ENCODE results near the gene AMZ1.

Gene AMZ1

GRCh38 chr7:2655870-2656614, 32.0 kb upstream of the AMZ1 start:
- peaks cover 45% of the 10 kb centered on the region for H3K36me3 ChIP-seq (ENCODE audit: insufficient read depth, low read length)
- no peak overlapping the region for H3K4me3 ChIP-seq (ENCODE audit: low read length)

GRCh38 chr7:2657208-2657607, 30.8 kb upstream of the AMZ1 start:
- Histone ChIP-seq H3K4me1 (ENCODE audit: control insufficient read depth, insufficient read depth, low read length) (no peaks in the 10 kb centered on the region), H3K4me3 (ENCODE audit: low read length) (no peak overlapping the region), H3K4me2 (ENCODE audit: low read length) (no peak overlapping the region), H3K27me3 (ENCODE audit: control insufficient read depth, insufficient read depth, low read length) (no peaks in the 10 kb centered on the region), H3K9ac (ENCODE audit: low read depth, low read length) (no peak overlapping the region), H3K9me3 (replicated peaks; ENCODE audit: low read length) (no peaks in the 10 kb centered on the region), H3K36me3 (ENCODE audit: insufficient read depth, low read length) (peaks cover 45% of the 10 kb centered on the region)

More at GRCh38 chr7:2655870-2656614, 32.0 kb upstream of the AMZ1 start:
- Histone ChIP-seq H3K4me1 (ENCODE audit: control insufficient read depth, insufficient read depth, low read length) (no peaks in the 10 kb centered on the region), H3K27me3 (ENCODE audit: control insufficient read depth, insufficient read depth, low read length) (no peaks in the 10 kb centered on the region), H3K4me2 (ENCODE audit: low read length) (no peak overlapping the region), H3K9me3 (replicated peaks; ENCODE audit: low read length) (no peaks in the 10 kb centered on the region), H3K9ac (ENCODE audit: low read depth, low read length) (no peak overlapping the region)

GRCh38 chr7:2657920-2658671, 29.9 kb upstream of the AMZ1 start:
- Histone ChIP-seq H3K4me1 (ENCODE audit: control insufficient read depth, insufficient read depth, low read length) (no peaks in the 10 kb centered on the region), H3K36me3 (ENCODE audit: insufficient read depth, low read length) (peaks cover 44% of the 10 kb centered on the region), H3K4me2 (ENCODE audit: low read length) (no peak overlapping the region), H3K9ac (ENCODE audit: low read depth, low read length) (no peak overlapping the region), H3K27me3 (ENCODE audit: control insufficient read depth, insufficient read depth, low read length) (no peaks in the 10 kb centered on the region), H3K9me3 (replicated peaks; ENCODE audit: low read length) (no peaks in the 10 kb centered on the region), H3K4me3 (ENCODE audit: low read length) (no peak overlapping the region)

GRCh38 chr7:2658941-2659340, 29.1 kb upstream of the AMZ1 start:
- H3K4me1 ChIP-seq (ENCODE audit: control insufficient read depth, insufficient read depth, low read length), result no peaks in the 10 kb centered on the region
- no peaks in the 10 kb centered on the region for H3K9me3 ChIP-seq (replicated peaks; ENCODE audit: low read length)
- H3K4me3 ChIP-seq (ENCODE audit: low read length), result no peak overlapping the region
- H3K9ac ChIP-seq (ENCODE audit: low read depth, low read length), result no peak overlapping the region
- H3K27me3 ChIP-seq (ENCODE audit: control insufficient read depth, insufficient read depth, low read length), result no peaks in the 10 kb centered on the region
- H3K36me3 ChIP-seq (ENCODE audit: insufficient read depth, low read length), result peaks cover 42% of the 10 kb centered on the region
- no peak overlapping the region for H3K4me2 ChIP-seq (ENCODE audit: low read length)

GRCh38 chr7:2659556-2660358, 28.2 kb upstream of the AMZ1 start:
- H3K4me2 ChIP-seq (ENCODE audit: low read length), result no peak overlapping the region
- H3K4me1 ChIP-seq (ENCODE audit: control insufficient read depth, insufficient read depth, low read length), result no peaks in the 10 kb centered on the region
- no peaks in the 10 kb centered on the region for H3K9me3 ChIP-seq (replicated peaks; ENCODE audit: low read length)
- H3K36me3 ChIP-seq (ENCODE audit: insufficient read depth, low read length), result peaks cover 40% of the 10 kb centered on the region
- H3K27me3 ChIP-seq (ENCODE audit: control insufficient read depth, insufficient read depth, low read length), result no peaks in the 10 kb centered on the region
- H3K4me3 ChIP-seq (ENCODE audit: low read length), result no peak overlapping the region
- no peak overlapping the region for H3K9ac ChIP-seq (ENCODE audit: low read depth, low read length)

- H3K36me3 ChIP-seq (ENCODE audit: insufficient read depth, low read length), result peaks cover 40% of the 10 kb centered on the region
- no peaks in the 10 kb centered on the region for H3K4me1 ChIP-seq (ENCODE audit: control insufficient read depth, insufficient read depth, low read length)
- H3K4me3 ChIP-seq (ENCODE audit: low read length), result no peak overlapping the region
- H3K9me3 ChIP-seq (replicated peaks; ENCODE audit: low read length), result no peaks in the 10 kb centered on the region
- H3K27me3 ChIP-seq (ENCODE audit: control insufficient read depth, insufficient read depth, low read length), result no peaks in the 10 kb centered on the region
- H3K9ac ChIP-seq (ENCODE audit: low read depth, low read length), result no peak overlapping the region
- H3K4me2 ChIP-seq (ENCODE audit: low read length), result no peak overlapping the region
Measured at GRCh38 chr7:2660359-2661095, 27.5 kb upstream of the AMZ1 start.

- peaks cover 40% of the 10 kb centered on the region for H3K36me3 ChIP-seq (ENCODE audit: insufficient read depth, low read length)
- no peaks in the 10 kb centered on the region for H3K27me3 ChIP-seq (ENCODE audit: control insufficient read depth, insufficient read depth, low read length)
- no peak overlapping the region for H3K4me2 ChIP-seq (ENCODE audit: low read length)
- no peaks in the 10 kb centered on the region for H3K9me3 ChIP-seq (replicated peaks; ENCODE audit: low read length)
- H3K9ac ChIP-seq (ENCODE audit: low read depth, low read length), result no peak overlapping the region
- H3K4me1 ChIP-seq (ENCODE audit: control insufficient read depth, insufficient read depth, low read length), result no peaks in the 10 kb centered on the region
- H3K4me3 ChIP-seq (ENCODE audit: low read length), result no peak overlapping the region
Measured at GRCh38 chr7:2661096-2661449, 26.9 kb upstream of the AMZ1 start.

GRCh38 chr7:2661602-2662272, 26.3 kb upstream of the AMZ1 start:
- no peak overlapping the region for H3K4me2 ChIP-seq (ENCODE audit: low read length)
- H3K27me3 ChIP-seq (ENCODE audit: control insufficient read depth, insufficient read depth, low read length), result peaks cover 2% of the 10 kb centered on the region
- H3K4me1 ChIP-seq (ENCODE audit: control insufficient read depth, insufficient read depth, low read length), result no peaks in the 10 kb centered on the region
- no peak overlapping the region for H3K4me3 ChIP-seq (ENCODE audit: low read length)
- no peaks in the 10 kb centered on the region for H3K9me3 ChIP-seq (replicated peaks; ENCODE audit: low read length)
- peaks cover 34% of the 10 kb centered on the region for H3K36me3 ChIP-seq (ENCODE audit: insufficient read depth, low read length)
- H3K9ac ChIP-seq (ENCODE audit: low read depth, low read length), result no peak overlapping the region

- H3K36me3 ChIP-seq (ENCODE audit: insufficient read depth, low read length), result peaks cover 27% of the 10 kb centered on the region
- no peak overlapping the region for H3K9ac ChIP-seq (ENCODE audit: low read depth, low read length)
- no peak overlapping the region for H3K4me3 ChIP-seq (ENCODE audit: low read length)
- no peaks in the 10 kb centered on the region for H3K9me3 ChIP-seq (replicated peaks; ENCODE audit: low read length)
- no peaks in the 10 kb centered on the region for H3K4me1 ChIP-seq (ENCODE audit: control insufficient read depth, insufficient read depth, low read length)
- H3K4me2 ChIP-seq (ENCODE audit: low read length), result no peak overlapping the region
- H3K27me3 ChIP-seq (ENCODE audit: control insufficient read depth, insufficient read depth, low read length), result peaks cover 7% of the 10 kb centered on the region
Measured at GRCh38 chr7:2662273-2663120, 25.5 kb upstream of the AMZ1 start.
